Measurements from ENCODE around the gene HCST. TPM values are rescaled to one million over a fixed set of nuclear protein-coding genes. Genes with fewer than 3 reads are reported as not detected.

Gene HCST
- total RNA-seq, 1 experiment from 2014 or later, result not detected

GRCh38 chr19:35945121-35945790 lies 42.9 kb downstream of the HCST start:
- ATAC-seq (no peak), DNase-seq (no peak)
- no peak overlapping the region for H3K4me3 ChIP-seq (ENCODE audit: low read length)
- ChIA-PET POLR2A (ENCODE audit: unreplicated experiment) (no interaction called here), CTCF (no interaction called here)
- TF ChIP-seq, protein P1, sequence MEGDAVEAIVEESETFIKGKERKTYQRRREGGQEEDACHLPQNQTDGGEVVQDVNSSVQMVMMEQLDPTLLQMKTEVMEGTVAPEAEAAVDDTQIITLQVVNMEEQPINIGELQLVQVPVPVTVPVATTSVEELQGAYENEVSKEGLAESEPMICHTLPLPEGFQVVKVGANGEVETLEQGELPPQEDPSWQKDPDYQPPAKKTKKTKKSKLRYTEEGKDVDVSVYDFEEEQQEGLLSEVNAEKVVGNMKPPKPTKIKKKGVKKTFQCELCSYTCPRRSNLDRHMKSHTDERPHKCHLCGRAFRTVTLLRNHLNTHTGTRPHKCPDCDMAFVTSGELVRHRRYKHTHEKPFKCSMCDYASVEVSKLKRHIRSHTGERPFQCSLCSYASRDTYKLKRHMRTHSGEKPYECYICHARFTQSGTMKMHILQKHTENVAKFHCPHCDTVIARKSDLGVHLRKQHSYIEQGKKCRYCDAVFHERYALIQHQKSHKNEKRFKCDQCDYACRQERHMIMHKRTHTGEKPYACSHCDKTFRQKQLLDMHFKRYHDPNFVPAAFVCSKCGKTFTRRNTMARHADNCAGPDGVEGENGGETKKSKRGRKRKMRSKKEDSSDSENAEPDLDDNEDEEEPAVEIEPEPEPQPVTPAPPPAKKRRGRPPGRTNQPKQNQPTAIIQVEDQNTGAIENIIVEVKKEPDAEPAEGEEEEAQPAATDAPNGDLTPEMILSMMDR (conservative IDR thresholded peaks at IDR 0.05; ENCODE audit: low read depth, low read length), result no peak
- TF ChIP-seq EZH2phosphoT487 (IDR thresholded peaks at IDR 0.05; ENCODE audit: borderline replicate concordance, low read length) (no peak), EZH2 (IDR thresholded peaks at IDR 0.05; ENCODE audit: low read length, unreplicated experiment) (no peak)
- intact Hi-C loops (cut with micrococcal nuclease), result no loop called here
- no TSS peak for BruUV-seq (replicated peaks)
- H3K9me3 ChIP-seq (ENCODE audit: low read length), result no peaks in the 10 kb centered on the region
- H3K9me2 ChIP-seq (replicated peaks; ENCODE audit: low read length), result no peaks in the 10 kb centered on the region
- H3K9ac ChIP-seq (ENCODE audit: low read length), result no peak overlapping the region
- H3K4me1 ChIP-seq (ENCODE audit: insufficient read depth, low read length), result no peaks in the 10 kb centered on the region
- no peak overlapping the region for H3K27ac ChIP-seq (ENCODE audit: low read length)
- no peaks in the 10 kb centered on the region for H3F3A ChIP-seq (ENCODE audit: low read length, unreplicated experiment)
- H3K27me3 ChIP-seq (ENCODE audit: low read length), result no peaks in the 10 kb centered on the region
- H3K79me2 ChIP-seq (ENCODE audit: low read length), result no peaks in the 10 kb centered on the region
- no peak overlapping the region for H2AFZ ChIP-seq (ENCODE audit: low read length)
- H4K20me1 ChIP-seq (ENCODE audit: low read length), result no peaks in the 10 kb centered on the region
- H3K36me3 ChIP-seq (ENCODE audit: low read depth, low read length), result no peaks in the 10 kb centered on the region
- H3K4me2 ChIP-seq (ENCODE audit: low read length), result no peak overlapping the region

- no peak overlapping the region for H3K9ac ChIP-seq (ENCODE audit: low read length)
- H3K9me2 ChIP-seq (replicated peaks; ENCODE audit: low read length), result no peaks in the 10 kb centered on the region
- H2AFZ ChIP-seq (ENCODE audit: low read length), result no peak overlapping the region
- BruUV-seq (replicated peaks), result no TSS peak
- no peaks in the 10 kb centered on the region for H3K9me3 ChIP-seq (ENCODE audit: low read length)
- H3K36me3 ChIP-seq (ENCODE audit: low read depth, low read length), result no peaks in the 10 kb centered on the region
- ChIA-PET CTCF (no interaction called here), POLR2A (ENCODE audit: unreplicated experiment) (no interaction called here)
- TF ChIP-seq EZH2 (IDR thresholded peaks at IDR 0.05; ENCODE audit: low read length, unreplicated experiment) (no peak), EZH2phosphoT487 (IDR thresholded peaks at IDR 0.05; ENCODE audit: borderline replicate concordance, low read length) (no peak)
- H3K27me3 ChIP-seq (ENCODE audit: low read length), result no peaks in the 10 kb centered on the region
- intact Hi-C loops (cut with micrococcal nuclease), result no loop called here
- no peaks in the 10 kb centered on the region for H3K4me1 ChIP-seq (ENCODE audit: insufficient read depth, low read length)
- H3K27ac ChIP-seq (ENCODE audit: low read length), result no peak overlapping the region
- no peak for DNase-seq
- H3F3A ChIP-seq (ENCODE audit: low read length, unreplicated experiment), result no peaks in the 10 kb centered on the region
- no peaks in the 10 kb centered on the region for H3K79me2 ChIP-seq (ENCODE audit: low read length)
- no peaks in the 10 kb centered on the region for H4K20me1 ChIP-seq (ENCODE audit: low read length)
- H3K4me2 ChIP-seq (ENCODE audit: low read length), result no peak overlapping the region
- no peak overlapping the region for H3K4me3 ChIP-seq (ENCODE audit: low read length)
- ATAC-seq, result no peak
Observed at GRCh38 chr19:35946203-35946602, 43.9 kb downstream of the HCST start.

- Histone ChIP-seq H3K4me2 (ENCODE audit: low read length) (no peak overlapping the region), H3K4me1 (ENCODE audit: insufficient read depth, low read length) (no peaks in the 10 kb centered on the region), H3K27ac (ENCODE audit: low read length) (no peak overlapping the region), H3K36me3 (ENCODE audit: low read depth, low read length) (no peaks in the 10 kb centered on the region), H3K9me3 (ENCODE audit: low read length) (no peaks in the 10 kb centered on the region), H3K9ac (ENCODE audit: low read length) (no peak overlapping the region), H3F3A (ENCODE audit: low read length, unreplicated experiment) (no peaks in the 10 kb centered on the region), H4K20me1 (ENCODE audit: low read length) (no peaks in the 10 kb centered on the region), H3K79me2 (ENCODE audit: low read length) (no peaks in the 10 kb centered on the region), H3K9me2 (replicated peaks; ENCODE audit: low read length) (no peaks in the 10 kb centered on the region), H2AFZ (ENCODE audit: low read length) (no peak overlapping the region), H3K27me3 (ENCODE audit: low read length) (no peaks in the 10 kb centered on the region), H3K4me3 (ENCODE audit: low read length) (no peak overlapping the region)
- no peak for TF ChIP-seq EZH2phosphoT487 (IDR thresholded peaks at IDR 0.05; ENCODE audit: borderline replicate concordance, low read length)
- no peak for TF ChIP-seq EZH2 (IDR thresholded peaks at IDR 0.05; ENCODE audit: low read length, unreplicated experiment)
- TF ChIP-seq, protein P1 (conservative IDR thresholded peaks at IDR 0.05; ENCODE audit: low read depth, low read length), result no peak
- DNase-seq, result no peak
- ChIA-PET POLR2A (ENCODE audit: unreplicated experiment) (no interaction called here), CTCF (no interaction called here)
- ATAC-seq, result no peak
- intact Hi-C loops (cut with micrococcal nuclease), result no loop called here
- BruUV-seq (replicated peaks), result no TSS peak
Observed at GRCh38 chr19:35949131-35949530, 46.8 kb downstream of the HCST start.

Other genes starting within 250 kb of the HCST start
- not detected in 2 replicates for gene UPK1A, start 236.0 kb upstream of the HCST start, total RNA-seq (2014; rRNA removed)
- not detected in 2 replicates for gene ZBTB32, start 198.0 kb upstream of the HCST start, total RNA-seq (2014; rRNA removed)
- gene KMT2B, start 184.5 kb upstream of the HCST start, total RNA-seq (2014; rRNA removed), result 10.8 and 23.4 TPM in 2 replicates
- gene IGFLR1, start 160.1 kb upstream of the HCST start, total RNA-seq (2014; rRNA removed), result 0.81 and 9.3 TPM in 2 replicates
- 7.8 and 16.4 TPM in 2 replicates for gene U2AF1L4, start 157.1 kb upstream of the HCST start, total RNA-seq (2014; rRNA removed)
- gene PSENEN, start 156.9 kb upstream of the HCST start, total RNA-seq (2014; rRNA removed), result 34.3 and 42.9 TPM in 2 replicates
- gene LIN37, start 154.0 kb upstream of the HCST start, total RNA-seq (2014; rRNA removed), result 4.6 and 8.2 TPM in 2 replicates
- not detected in 2 replicates for gene HSPB6, start 145.5 kb upstream of the HCST start, total RNA-seq (2014; rRNA removed)
- gene PROSER3, start 144.4 kb upstream of the HCST start, total RNA-seq (2014; rRNA removed), result 5.5 and 6.1 TPM in 2 replicates
- 3.7 and 5.4 TPM in 2 replicates for gene ARHGAP33, start 127.0 kb upstream of the HCST start, total RNA-seq (2014; rRNA removed)
- not detected in 2 replicates for gene PRODH2, start 89.7 kb upstream of the HCST start, total RNA-seq (2014; rRNA removed)
- gene NPHS1, start 50.0 kb upstream of the HCST start, total RNA-seq (2014; rRNA removed), result not detected in 2 replicates
- gene KIRREL2, start 45.6 kb upstream of the HCST start, total RNA-seq (2014; rRNA removed), result not detected in 2 replicates
- gene APLP1, start 34.0 kb upstream of the HCST start, total RNA-seq (2014; rRNA removed), result 21.1 and 23.2 TPM in 2 replicates
- 9.0 and 10.6 TPM in 2 replicates for gene NFKBID, start 2.0 kb upstream of the HCST start, total RNA-seq (2014; rRNA removed)
- gene TYROBP, start 5.8 kb downstream of the HCST start, total RNA-seq (2014; rRNA removed), result not detected in 2 replicates
- gene LRFN3, start 33.8 kb downstream of the HCST start, total RNA-seq (2014; rRNA removed), result 4.1 and 4.8 TPM in 2 replicates
- 24.5 and 38.1 TPM in 2 replicates for gene SDHAF1, start 92.7 kb downstream of the HCST start, total RNA-seq (2014; rRNA removed)
- 0.77 and 1.9 TPM in 2 replicates for gene SYNE4, start 106.3 kb downstream of the HCST start, total RNA-seq (2014; rRNA removed)
- gene ALKBH6, start 111.7 kb downstream of the HCST start, total RNA-seq (2014; rRNA removed), result 38.4 and 39.3 TPM in 2 replicates
- 0.07 TPM in 1 of 2 replicates, not detected in the other for gene CLIP3, start 130.3 kb downstream of the HCST start, total RNA-seq (2014; rRNA removed)
- 0.95 and 2.1 TPM in 2 replicates for gene THAP8, start 151.8 kb downstream of the HCST start, total RNA-seq (2014; rRNA removed)
- gene WDR62, start 152.4 kb downstream of the HCST start, total RNA-seq (2014; rRNA removed), result 13.3 and 13.9 TPM in 2 replicates
- gene OVOL3, start 208.6 kb downstream of the HCST start, total RNA-seq (2014; rRNA removed), result not detected in 2 replicates
- gene POLR2I, start 212.3 kb downstream of the HCST start, total RNA-seq (2014; rRNA removed), result 191 and 250 TPM in 2 replicates
- gene TBCB, start 212.9 kb downstream of the HCST start, total RNA-seq (2014; rRNA removed), result 260 and 332 TPM in 2 replicates
- 329 and 339 TPM in 2 replicates for gene CAPNS1, start 237.5 kb downstream of the HCST start, total RNA-seq (2014; rRNA removed)
- not detected in 2 replicates for gene COX7A1, start 249.9 kb downstream of the HCST start, total RNA-seq (2014; rRNA removed)